Endothelial cell of hepatic sinusoid (primary cell): Measurements from ENCODE around the gene TEC.

Experiments
- in situ Hi-C: cut with HindIII; loops from 2 replicates; pipeline ENCODE4 v1.10.0; 2017; ENCODE audit warnings: low sequenced_read_pairs

TEC gene

DNA sequence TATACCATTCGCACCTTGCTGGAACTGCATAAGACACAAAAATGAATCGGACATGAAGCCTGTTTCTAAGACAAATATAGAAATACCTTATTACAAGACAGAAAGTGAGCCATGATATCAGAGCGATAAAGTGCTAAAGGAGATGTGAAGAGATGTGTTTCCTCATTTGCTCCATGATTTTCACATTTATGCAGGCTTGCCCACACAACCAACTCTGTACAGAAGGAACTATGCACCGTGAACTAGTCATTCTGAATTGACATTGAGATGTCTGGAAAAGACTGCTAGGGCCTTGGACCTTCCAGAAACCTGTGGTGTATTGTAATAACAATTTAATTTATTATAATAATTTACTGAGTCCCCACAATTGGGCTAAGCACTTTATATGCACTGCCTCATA lies 97.0 kb downstream of the TEC start:
- in situ Hi-C loops = no loop called here

DNA sequence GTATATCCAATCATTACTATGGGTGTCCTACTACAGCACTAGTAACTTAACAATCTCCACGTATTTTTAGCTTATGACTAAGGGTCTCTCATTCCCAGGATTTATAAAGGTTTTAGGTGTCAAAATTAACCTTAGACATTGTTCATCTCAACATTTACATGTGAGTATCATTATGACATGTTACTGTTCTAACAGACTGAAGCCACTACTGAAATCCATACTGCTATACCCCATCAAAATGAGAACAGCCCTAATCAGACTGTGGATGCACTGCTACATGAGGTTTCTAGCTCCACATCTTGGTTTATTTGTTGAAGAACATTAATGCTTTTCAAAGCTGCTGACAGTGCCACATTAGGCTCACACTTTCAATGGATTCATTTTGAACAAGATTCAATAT lies 100.0 kb downstream of the TEC start:
- in situ Hi-C loops = no loop called here

- in situ Hi-C loops = no loop called here
Observed at GRCh38 chr4:48167538-48168263, 101.9 kb downstream of the TEC start.

DNA sequence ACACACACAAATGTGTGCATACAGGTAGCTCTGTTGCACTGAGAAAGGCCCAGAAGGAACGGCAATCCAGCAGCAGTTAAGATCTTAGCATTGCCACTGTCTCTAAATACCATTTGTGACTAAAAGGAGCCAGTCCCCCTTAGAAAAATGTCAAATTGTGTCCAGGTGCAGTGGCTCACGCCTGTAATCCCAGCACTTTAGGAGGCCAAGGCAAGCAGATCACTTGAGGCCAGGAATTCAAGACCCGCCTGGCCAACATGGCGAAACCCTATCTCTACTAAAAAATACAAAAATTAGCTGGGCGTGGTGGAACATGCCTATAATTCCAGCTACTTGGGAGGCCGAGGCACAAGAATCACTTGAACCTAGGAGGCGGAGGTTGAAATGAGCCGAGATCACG lies 105.1 kb downstream of the TEC start:
- in situ Hi-C loops = loop anchor here (5.0 kb wide), 1 partner anchor 48 kb away; no protein-coding TSS in a partner anchor

GRCh38 chr4:48163746-48164145 lies 105.9 kb downstream of the TEC start:
- in situ Hi-C loops = loop anchor here (5.0 kb wide), 1 partner anchor 49 kb away; no protein-coding TSS in a partner anchor

DNA sequence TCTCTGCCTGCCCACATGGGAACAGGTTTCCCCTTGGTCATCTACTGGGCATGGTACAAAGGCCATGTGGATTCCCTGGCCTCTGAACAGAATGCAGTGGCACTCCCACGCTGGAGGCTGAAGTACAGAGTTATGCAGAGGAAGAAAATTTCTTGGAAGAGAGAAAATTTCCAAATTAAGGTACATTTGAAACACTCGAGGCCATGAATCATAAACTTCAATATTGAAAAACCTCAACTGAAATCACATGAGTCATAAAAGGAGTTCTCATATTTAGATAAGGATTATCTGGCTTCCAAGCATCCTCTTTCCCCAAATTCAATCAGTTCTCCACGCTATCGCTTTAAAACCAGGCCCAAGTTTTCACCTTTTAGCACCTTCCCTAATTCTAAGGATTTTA lies 107.5 kb downstream of the TEC start:
- in situ Hi-C loops = loop anchor here (5.0 kb wide), 1 partner anchor 50 kb away; no protein-coding TSS in a partner anchor

DNA sequence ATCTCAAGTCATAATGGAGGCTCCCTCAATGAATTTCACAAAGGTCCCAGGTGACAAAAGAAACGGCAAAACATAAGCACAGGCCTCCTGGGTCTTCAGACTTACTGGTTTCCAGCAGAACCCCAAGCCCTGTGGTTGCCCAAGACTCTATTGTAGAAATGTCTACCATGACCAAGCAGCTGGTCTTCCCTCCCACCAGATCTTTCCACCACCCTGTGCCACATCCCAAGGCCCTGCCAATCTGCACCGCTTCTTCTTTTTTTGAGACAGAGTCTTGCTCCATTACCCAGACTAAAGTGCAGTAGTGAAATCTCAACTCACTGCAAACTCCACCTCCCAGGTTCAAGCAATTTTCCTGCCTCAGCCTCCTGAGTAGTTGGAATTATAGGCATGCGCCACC lies 112.4 kb downstream of the TEC start:
- in situ Hi-C loops = no loop called here

- in situ Hi-C loops = no loop called here
Observed at GRCh38 chr4:48156423-48156822, 113.2 kb downstream of the TEC start.

DNA sequence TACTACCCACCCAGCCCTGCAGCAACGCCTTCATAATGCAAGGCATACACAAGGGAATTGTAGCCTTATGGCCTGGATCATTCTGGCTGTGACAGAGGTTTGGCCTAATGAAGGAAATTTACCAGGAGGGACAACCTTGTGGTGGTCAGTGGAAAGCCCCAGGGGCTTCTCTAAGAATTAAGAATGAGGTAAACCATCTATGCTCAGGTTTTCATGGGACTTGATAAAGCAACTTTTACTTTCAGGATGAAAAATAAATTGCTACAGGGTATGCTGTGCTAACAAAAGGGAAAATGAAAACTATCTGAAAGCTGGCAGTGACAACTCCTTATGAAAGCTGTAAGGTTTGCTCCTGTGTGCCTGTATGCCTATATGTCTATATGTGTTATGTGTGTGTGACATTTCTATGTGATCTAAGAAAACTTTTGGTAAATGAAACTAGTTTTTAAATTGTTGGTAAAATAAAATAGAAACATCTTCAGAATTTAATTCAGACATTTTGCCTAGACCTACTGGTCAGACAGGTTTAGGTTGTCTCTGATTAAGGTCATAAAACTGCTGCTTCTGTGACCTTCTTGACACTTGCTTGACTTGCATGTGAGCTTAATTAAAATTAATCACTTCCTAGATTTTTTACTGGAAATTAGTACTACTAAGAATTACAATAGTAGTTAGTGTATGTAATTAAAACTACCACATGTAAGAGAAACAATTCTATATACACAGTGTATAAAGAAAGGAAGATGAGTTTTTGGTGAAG lies 115.7 kb downstream of the TEC start:
- in situ Hi-C loops = loop anchor here (5.0 kb wide), 1 partner anchor 38 kb away; no protein-coding TSS in a partner anchor

DNA sequence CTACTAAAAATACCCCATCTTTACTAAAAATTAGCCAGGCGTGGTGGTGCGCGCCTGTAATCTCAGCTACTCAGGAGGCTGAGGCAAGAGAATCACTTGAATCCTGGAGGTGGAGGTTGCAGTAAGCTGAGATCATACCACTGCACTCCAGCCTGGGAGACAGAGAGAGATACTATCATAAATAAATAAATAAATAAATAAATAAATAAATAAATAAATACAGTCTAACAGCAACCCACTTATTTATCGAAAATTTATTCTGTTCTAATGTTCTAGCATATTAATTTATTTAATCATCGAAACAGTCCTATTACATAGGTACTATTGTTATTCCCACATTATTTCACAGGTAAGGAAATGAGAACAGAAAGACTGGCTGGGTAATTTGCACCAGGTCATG lies 117.4 kb downstream of the TEC start:
- in situ Hi-C loops = loop anchor here (5.0 kb wide), 1 partner anchor 40 kb away; no protein-coding TSS in a partner anchor

- in situ Hi-C loops = loop anchor here (5.0 kb wide), 1 partner anchor 42 kb away; no protein-coding TSS in a partner anchor
Observed at GRCh38 chr4:48149827-48150370, 119.7 kb downstream of the TEC start.

DNA sequence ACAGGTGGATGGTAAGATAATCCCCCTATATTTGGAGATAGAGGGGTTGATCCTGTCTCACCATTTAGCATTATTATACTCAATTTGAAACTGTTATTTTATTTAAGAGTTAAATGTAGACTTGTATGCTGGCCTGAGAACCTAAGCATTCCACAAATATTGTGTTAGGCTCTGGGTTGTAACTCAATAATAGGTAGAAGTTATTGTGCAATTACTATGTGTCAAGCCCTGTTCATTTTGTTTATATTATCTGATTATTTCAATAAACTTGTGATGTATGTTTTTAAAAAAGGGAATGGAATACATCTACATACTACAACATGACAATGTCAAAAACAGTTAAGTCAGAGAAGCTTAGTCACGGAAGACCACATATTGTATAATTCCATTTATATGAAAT lies 122.0 kb downstream of the TEC start:
- in situ Hi-C loops = no loop called here

DNA sequence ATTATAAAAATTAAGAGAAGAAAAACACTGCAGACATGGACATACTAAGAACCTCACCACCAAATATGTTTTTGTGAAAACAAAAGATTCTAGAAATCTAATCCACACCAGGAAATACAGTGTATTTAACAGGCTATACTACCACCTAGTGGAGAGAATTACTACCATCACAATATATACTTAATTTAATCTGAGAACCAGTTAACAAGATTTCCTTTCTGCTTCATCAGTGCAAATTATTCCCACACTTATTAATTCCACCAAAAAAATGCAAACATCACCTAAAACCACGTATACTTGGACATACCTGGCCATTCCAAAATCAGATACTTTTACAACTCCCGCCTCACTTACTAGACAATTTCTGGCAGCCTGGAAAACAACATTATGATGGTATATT lies 128.6 kb downstream of the TEC start:
- in situ Hi-C loops = no loop called here

DNA sequence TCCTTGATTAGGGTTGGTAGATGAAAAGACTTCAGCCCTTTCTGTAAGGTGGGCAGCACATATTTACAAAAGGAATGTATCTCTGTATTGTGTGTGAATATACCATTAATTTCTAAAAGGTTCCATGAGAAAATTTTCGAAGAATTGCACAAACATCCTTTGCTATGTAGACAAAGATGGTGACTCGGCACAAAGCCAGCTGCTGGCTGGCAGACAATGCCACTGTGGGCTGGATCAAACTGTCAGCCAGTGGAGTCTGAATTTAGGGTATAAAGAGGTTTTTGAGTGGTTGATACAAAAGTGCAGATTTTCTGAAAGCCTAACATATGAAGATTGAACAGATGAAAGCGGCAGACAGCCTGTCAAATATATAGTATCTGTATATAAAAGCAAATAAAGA lies 129.9 kb downstream of the TEC start:
- in situ Hi-C loops = no loop called here

- in situ Hi-C loops = no loop called here
Observed at GRCh38 chr4:48138936-48139335, 130.7 kb downstream of the TEC start.

DNA sequence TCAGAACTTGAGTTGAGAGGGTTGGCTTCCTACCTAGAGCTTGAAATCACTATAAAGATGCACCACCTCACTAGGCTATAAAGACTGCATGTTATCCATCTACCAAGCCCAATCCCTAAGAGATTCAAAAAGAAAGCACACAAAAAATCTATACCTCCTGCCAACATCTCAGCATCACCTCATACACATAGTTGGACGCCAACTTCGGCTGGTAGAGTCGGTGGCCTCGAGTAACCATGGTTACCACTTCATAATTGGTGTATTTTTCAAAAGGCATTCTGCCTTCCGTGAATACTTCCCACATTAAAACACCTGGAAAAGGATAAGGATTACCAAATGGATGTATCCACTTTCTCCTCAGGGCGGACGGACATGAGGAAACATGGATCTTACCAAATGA lies 131.1 kb downstream of the TEC start:
- in situ Hi-C loops = no loop called here

DNA sequence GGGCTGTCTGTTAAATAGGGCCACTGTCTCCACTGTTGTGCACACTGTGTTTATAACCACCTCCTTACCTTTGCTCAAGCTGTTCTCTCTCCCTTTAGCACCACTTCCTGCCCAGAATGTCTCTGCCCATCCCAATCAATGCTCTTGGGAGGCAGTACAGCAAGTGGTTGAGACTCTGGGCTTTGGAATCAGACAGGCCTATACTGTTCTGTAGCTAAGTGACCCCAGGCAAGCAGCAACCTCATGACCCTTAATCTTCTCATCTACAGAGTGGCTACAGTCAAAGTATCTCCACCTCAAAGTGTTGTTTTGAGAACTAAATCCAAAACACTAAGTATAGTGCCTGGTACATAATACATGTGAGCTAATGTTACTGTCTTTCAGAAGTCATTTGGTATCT lies 131.8 kb downstream of the TEC start:
- in situ Hi-C loops = no loop called here

- in situ Hi-C loops = no loop called here
Observed at GRCh38 chr4:48134081-48134480, 135.6 kb downstream of the TEC start, which contains the start of gene TXK. Gene TXK, minus strand, starts transcription at chr4:48134250. Its CDS starts 80 bp downstream, at chr4:48134170.

DNA sequence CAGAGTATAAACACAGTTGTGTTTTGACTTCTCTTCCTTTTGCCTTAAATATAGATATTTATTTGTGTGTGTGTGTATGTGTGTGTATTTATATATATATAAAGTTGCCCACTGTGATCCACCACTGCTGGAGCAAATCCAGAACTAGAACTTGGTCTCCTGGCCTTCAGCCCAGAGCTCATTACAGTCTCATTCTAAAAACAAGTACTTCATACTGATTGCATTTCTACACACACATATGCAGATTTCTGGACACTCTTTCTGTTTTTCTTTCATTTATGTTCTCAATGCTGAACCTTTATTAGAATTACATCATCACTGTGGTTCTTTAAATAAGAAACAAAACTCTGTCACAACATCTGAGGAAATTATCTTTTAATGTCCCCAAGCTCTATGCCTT lies 136.0 kb downstream of the TEC start:
- in situ Hi-C loops = no loop called here

GRCh38 chr4:48131736-48132135 lies 137.9 kb downstream of the TEC start:
- in situ Hi-C loops = no loop called here

DNA sequence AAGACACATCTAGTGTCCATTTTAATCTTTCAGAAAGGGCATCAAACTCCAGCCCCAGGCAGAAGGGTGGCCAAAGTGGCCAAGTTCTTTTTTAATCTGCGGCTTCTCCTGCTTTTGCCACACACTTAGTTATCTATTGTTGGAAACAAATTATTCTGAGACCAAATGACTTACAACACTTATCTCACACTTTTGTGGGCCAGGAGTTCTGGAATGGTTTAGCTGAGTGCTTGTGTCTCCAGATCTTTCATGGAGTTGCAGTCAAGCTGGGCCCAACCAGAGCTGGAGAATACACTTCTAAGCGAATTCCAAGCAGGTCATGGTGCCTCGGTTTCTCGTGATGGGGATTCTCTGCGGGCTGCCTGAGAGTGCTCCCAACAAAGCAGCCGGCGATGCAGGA lies 139.5 kb downstream of the TEC start:
- in situ Hi-C loops = no loop called here
